ENCODE data around the gene GRK2. TPM values are rescaled to one million over a fixed set of nuclear protein-coding genes. Genes with fewer than 3 reads are reported as not detected.

GRK2 gene
- total and polyA plus RNA-seq, 9 of the 15 experiments (the other 6 are each of a cell fraction or from before 2014, with no cell fraction given), result 0.24 to 95.8 (median 56.5) TPM

DNA sequence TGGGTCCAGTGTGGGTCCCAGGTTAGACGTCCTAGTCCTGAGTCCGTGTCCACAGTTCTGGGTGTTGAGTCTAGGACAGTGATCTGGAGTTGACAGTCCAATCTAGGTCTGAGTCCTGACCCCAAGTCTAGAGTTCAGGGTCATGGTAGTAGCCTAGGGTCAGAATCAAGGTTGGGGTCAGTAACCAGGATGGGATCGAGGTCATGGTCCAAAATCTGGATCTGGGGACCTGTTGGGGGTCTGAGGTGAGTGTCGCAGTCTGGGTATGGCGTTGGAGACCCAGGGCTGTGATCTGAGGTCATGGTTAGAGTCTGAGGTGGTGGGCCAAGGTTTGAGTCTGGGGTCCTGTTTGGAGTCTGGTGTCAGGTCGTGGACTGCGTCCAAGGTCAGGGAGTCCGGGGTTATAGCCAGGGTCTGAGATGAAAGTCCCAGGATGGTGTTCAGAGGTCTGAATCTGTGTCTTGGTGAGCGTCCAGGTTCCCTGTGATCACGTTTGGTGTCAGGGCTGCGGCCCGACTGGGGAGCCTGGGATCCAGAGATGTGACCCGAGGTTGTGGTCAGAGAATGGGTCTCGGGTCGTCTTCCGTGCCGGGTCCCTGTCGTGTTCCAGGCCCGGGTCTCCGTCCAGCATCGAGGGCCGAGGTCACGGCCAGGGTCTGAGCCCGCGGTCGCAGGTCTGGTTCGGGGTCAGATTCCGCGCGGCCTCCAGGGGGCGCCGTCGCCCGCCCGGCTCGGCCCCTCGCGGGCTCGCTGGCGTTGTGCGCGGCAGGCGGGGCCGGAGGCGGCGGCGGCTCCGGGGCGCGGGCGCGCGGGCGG, 432 bp upstream of the GRK2 start (continued):
- TF ChIP-seq, protein P1, sequence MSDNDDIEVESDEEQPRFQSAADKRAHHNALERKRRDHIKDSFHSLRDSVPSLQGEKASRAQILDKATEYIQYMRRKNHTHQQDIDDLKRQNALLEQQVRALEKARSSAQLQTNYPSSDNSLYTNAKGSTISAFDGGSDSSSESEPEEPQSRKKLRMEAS (CRISPR knock-in tag; IDR thresholded peaks at IDR 0.05), result 0 out of 2 replicates have a peak, but pooled peaks have one; percentile 19
- no peak for TF ChIP-seq HNRNPK (IDR thresholded peaks at IDR 0.05; ENCODE audit: low read depth, low read length, poor library complexity, severe bottlenecking)
- TF ChIP-seq XRCC5 (IDR thresholded peaks at IDR 0.05; ENCODE audit: low read depth, low read length), result peak; percentile 48; the same call in 1 of the 2 replicates
- TF ChIP-seq RFX5 (IDR thresholded peaks at IDR 0.05; ENCODE audit: low read depth, low read length), result no peak
- no peak for TF ChIP-seq EP300 (IDR thresholded peaks at IDR 0.05; ENCODE audit: low read length)
- TF ChIP-seq, protein P2, sequence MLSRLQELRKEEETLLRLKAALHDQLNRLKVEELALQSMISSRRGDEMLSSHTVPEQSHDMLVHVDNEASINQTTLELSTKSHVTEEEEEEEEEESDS (CRISPR knock-in tag; IDR thresholded peaks at IDR 0.05), result no peak
- TF ChIP-seq, protein P3, sequence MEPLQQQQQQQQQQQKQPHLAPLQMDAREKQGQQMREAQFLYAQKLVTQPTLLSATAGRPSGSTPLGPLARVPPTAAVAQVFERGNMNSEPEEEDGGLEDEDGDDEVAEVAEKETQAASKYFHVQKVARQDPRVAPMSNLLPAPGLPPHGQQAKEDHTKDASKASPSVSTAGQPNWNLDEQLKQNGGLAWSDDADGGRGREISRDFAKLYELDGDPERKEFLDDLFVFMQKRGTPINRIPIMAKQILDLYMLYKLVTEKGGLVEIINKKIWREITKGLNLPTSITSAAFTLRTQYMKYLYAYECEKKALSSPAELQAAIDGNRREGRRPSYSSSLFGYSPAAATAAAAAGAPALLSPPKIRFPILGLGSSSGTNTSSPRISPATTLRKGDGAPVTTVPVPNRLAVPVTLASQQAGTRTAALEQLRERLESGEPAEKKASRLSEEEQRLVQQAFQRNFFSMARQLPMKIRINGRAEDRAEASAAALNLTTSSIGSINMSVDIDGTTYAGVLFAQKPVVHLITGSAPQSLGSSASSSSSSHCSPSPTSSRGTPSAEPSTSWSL (CRISPR knock-in tag; IDR thresholded peaks at IDR 0.05; ENCODE audit: borderline replicate concordance), result 0 out of 2 replicates have a peak, but pooled peaks have one; percentile 40
- no peak for TF ChIP-seq ZNF197 (CRISPR knock-in tag; IDR thresholded peaks at IDR 0.05; ENCODE audit: low read depth)
- TF ChIP-seq RBM22 (IDR thresholded peaks at IDR 0.05; ENCODE audit: low read depth, low read length, poor library complexity, severe bottlenecking), result no peak
- TF ChIP-seq CCNT2 (IDR thresholded peaks at IDR 0.05; ENCODE audit: borderline replicate concordance, extremely low read depth, insufficient read length, low read depth, low read length), result peak; percentile 14
- TF ChIP-seq, protein P4, sequence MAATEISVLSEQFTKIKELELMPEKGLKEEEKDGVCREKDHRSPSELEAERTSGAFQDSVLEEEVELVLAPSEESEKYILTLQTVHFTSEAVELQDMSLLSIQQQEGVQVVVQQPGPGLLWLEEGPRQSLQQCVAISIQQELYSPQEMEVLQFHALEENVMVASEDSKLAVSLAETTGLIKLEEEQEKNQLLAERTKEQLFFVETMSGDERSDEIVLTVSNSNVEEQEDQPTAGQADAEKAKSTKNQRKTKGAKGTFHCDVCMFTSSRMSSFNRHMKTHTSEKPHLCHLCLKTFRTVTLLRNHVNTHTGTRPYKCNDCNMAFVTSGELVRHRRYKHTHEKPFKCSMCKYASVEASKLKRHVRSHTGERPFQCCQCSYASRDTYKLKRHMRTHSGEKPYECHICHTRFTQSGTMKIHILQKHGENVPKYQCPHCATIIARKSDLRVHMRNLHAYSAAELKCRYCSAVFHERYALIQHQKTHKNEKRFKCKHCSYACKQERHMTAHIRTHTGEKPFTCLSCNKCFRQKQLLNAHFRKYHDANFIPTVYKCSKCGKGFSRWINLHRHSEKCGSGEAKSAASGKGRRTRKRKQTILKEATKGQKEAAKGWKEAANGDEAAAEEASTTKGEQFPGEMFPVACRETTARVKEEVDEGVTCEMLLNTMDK (IDR thresholded peaks at IDR 0.05; ENCODE audit: borderline replicate concordance, insufficient read depth, low read depth, low read length, poor library complexity, severe bottlenecking), result peak; percentile 74
- TF ChIP-seq, protein P5, sequence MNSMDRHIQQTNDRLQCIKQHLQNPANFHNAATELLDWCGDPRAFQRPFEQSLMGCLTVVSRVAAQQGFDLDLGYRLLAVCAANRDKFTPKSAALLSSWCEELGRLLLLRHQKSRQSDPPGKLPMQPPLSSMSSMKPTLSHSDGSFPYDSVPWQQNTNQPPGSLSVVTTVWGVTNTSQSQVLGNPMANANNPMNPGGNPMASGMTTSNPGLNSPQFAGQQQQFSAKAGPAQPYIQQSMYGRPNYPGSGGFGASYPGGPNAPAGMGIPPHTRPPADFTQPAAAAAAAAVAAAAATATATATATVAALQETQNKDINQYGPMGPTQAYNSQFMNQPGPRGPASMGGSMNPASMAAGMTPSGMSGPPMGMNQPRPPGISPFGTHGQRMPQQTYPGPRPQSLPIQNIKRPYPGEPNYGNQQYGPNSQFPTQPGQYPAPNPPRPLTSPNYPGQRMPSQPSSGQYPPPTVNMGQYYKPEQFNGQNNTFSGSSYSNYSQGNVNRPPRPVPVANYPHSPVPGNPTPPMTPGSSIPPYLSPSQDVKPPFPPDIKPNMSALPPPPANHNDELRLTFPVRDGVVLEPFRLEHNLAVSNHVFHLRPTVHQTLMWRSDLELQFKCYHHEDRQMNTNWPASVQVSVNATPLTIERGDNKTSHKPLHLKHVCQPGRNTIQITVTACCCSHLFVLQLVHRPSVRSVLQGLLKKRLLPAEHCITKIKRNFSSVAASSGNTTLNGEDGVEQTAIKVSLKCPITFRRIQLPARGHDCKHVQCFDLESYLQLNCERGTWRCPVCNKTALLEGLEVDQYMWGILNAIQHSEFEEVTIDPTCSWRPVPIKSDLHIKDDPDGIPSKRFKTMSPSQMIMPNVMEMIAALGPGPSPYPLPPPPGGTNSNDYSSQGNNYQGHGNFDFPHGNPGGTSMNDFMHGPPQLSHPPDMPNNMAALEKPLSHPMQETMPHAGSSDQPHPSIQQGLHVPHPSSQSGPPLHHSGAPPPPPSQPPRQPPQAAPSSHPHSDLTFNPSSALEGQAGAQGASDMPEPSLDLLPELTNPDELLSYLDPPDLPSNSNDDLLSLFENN (IDR thresholded peaks at IDR 0.05; ENCODE audit: low read depth in 2 of 2, low read length in 2 of 2), result no peak
- TF ChIP-seq ZNF644 (tag; IDR thresholded peaks at IDR 0.05; ENCODE audit: low read depth), result peak; percentile 53; the same call in 1 of the 2 replicates

Data from K562 (cell line).